Measurements from ENCODE around the gene KCNN1. TPM values are rescaled to one million over a fixed set of nuclear protein-coding genes. Genes with fewer than 3 reads are reported as not detected.
"Not testable (repeated sequence)": the region's sequence is repeated elsewhere in the genome, so short reads cannot be mapped to it uniquely, and the experiment has no call there.

The KCNN1 gene
- 0.20 TPM in 1 of 2 replicates, not detected in the other for total RNA-seq (2014; rRNA removed; shearing (Covaris generic))

DNA sequence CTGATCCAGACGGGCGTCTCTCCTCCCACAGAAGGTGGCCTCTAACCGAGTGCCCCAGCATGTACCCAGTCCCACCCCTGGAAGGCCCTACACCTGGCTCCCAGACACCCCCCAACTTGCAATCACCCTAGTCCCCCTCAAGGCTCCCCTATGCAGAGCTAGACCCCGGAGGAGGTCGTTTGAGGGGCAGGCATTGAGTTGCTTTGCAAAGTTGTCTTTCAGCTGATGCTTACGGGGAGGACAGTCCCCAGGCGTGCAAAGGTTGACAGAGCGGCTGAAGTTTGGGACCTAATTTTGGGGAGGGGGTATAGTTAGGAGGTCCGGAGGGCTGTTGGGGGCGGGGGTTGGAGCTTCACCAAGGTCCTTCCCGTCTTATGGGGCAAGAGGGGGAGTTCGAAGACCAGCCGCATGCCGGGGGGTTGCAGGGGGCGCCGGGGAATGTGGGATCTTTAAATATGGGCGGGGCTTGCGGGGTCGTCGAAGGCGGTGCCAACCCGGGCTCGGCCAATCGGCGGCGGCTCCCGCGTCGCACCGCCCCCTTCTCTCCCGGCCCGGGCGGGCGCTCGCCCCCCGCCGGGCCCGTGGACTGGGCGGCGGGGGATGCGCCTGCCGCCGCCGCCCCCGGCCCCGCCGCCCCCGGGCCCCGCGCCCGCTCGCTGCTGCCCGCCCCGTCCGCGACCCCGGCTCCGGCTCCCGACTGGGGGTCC, at the start of gene KCNN1:
Gene KCNN1 (plus strand): TSS at position 558 of the 707 bp plus-strand sequence. CDS start 6,782 bp downstream, outside the sequence.
- no peak for DNase-seq (ENCODE audit: low read depth)

DNA sequence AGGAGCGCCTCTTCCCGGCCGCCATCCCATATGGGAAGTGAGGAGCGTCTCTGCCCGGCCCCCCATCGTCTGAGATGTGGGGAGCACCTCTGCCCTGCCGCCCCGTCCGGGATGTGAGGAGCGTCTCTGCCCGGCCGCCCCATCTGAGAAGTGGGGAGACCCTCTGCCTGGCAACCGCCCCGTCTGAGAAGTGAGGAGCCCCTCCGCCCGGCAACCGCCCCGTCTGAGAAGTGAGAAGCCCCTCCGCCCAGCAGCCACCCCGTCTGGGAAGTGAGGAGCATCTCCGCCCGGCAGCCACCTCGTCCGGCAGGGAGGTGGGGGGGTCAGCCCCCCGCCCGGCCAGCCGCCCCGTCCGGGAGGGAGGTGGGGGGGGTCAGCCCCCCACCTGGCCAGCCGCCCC, 48.8 kb upstream of the KCNN1 start:
- not testable (repeated sequence) for DNase-seq (ENCODE audit: low read depth)

DNA sequence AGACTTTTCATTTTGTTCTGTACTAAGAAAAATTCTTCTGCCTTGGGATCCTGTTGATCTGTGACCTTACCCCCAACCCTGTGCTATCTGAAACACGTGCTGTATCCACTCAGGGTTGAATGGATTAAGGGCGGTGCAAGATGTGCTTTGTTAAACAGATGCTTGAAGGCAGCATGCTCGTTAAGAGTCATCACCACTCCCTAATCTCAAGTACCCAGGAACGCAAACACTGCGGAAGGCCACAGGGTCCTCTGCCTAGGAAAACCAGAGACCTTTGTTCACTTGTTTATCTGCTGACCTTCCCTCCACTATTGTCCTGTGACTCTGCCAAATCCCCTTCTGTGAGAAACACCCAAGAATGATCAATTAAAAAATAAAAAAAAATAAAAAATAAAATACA, 47.8 kb upstream of the KCNN1 start:
- not testable (repeated sequence) for DNase-seq (ENCODE audit: low read depth)

DNA sequence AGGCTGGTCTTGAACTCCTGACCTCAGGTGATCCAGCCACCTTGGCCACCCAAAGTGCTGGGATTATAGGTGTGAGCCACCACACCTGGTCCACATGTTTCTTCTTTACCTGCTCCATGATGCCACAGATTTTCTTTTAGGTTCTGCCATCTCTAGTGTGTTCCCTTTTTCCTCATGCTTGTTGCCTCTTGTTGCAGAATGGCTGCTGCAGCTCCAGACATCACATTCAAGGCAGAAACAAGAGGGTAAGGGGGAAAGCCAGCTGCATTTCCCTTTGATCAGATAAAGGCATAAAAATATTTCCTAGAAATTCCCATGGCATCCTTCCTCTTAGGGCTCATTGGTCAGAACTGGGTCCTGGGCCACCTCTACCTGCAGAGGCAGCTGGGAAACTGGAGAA, 46.4 kb upstream of the KCNN1 start:
- no peak for DNase-seq (ENCODE audit: low read depth)

DNA sequence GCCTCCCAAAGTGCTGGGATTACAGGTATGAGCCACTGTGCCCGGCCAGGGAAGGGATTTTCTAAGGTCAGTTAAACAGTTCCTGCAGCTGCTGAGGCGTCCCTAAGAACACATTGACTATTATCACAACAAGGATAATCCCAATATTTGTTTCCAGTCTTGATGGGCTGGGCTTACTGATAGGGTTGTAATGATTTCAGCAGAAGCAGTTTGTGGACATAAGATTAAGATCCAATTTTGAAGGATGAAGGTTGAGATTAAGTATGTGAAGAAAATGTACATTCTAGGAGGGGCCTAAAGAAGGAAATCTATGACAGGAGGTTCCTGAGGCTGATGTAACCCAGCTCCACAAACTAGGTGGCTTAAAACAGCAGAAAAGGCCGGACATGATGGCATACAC, 44.8 kb upstream of the KCNN1 start:
- no peak for DNase-seq (ENCODE audit: low read depth)

DNA sequence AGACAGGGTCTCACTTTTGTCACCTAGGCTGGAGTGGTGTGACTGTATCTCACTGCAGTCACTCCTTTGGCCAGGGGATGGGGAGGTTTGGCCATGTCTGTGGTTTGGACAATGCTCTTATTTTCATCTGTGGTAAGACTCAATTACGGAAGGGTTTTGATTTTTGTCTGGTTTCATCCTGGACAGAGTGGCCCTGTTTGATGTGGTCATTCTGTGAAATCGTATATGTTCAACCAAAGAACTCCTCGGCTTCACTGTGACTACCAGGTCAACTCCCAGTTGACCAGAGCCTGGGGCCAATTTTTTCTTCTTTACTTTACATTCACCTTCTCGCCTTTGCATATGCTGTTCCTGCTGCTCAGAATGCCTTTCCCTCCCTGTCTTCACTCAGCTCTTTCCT, 40.9 kb upstream of the KCNN1 start:
- peak; percentile 33 for DNase-seq (ENCODE audit: low read depth)

DNA sequence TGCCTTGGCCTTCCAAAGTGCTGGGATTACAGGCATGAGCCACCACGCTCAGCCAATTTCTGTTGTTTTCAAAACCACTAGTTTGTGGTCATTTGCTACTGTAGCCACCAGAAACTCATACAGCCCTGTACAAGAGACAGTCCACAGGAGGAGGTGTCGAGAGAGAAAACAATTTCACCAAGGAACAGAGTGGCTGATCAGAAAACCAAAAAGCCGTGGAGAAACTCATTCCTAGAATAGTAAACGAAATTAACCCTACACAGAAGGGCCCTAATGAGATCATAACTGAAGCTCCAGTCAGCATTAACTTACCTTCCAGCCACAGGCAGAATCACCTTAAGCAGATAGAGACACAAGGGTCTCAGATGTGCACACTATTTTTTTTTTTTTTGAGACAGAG, 37.9 kb upstream of the KCNN1 start:
- no peak for DNase-seq (ENCODE audit: low read depth)

DNA sequence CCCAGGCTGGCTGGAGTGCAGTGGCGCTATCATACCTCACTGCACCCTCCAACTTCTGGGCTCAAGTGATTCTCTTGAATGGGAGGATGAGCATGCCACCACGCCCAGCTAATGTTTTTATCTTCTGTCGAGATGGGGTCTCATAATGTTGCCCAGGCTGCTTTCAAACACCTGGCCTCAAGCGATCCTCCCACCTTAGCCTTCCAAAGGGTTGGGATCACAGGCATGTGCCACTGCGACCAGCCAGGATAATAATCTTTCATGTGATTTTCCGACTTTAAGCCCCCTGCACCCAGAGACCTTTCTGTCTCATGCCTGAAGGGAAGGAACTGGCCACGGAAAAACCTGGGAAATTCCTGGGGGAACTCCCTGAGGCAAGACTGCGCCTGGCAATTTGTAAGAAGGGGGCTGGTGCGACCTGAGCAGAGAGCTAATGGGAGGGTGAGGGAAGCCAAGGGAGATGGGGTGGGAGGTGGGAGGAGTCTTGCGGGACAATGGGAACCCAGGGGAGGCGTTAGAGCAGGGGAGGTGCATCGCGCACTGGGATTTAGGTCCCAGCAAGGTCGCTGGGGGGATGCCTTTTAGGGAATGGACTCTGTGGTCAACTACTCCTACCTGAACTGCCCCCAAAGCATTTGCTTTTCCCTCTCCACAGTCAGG, 35.2 kb upstream of the KCNN1 start:
- peak; percentile 31 for DNase-seq (ENCODE audit: low read depth)

DNA sequence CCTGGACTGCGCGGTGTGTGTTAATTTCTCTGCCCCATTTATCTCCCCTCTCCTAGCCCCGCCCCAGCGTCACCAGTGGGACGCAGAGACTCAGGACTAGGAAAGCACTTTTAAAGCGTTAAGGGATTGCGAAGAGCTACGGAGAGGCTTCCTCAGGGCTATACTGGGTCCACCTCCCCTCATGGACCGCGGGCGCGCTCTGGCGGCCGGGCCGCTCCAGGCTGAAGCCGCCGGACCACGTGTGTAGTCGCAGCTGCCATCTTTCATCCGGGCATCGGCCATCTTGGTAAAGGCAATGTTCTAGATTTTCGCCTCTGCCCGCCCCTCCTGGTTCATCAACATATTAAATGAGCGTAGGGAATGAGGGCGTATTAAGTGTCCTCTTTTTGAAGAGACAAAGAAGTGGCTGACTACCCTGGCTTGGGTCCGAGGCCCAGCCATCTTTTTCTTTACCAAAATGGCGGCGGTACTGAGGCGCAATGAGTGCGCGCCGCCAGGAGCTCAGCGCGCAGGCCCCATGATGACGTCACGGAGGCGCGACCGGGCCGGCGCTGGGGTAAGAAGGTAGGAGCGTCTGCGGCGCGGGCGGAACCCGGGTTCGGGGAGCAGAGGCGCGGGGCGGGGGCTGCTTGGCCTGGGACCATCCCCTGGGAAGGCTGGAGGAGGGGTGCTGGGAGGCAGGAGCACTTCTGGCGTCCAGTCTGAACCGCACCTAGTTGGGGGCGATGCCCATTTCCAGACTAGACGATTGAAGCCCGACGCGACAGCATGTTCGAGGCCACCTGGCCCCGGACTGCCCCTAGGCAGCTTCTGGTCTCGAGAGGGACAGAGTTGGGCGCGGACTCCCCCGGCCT, 34.2 kb upstream of the KCNN1 start, which contains the start of gene CCDC124:
Gene CCDC124 (plus strand): TSS at position 531 of the 854 bp plus-strand sequence. CDS start 3,406 bp downstream, outside the sequence.
- peak; percentile 86 for DNase-seq (ENCODE audit: low read depth)

DNA sequence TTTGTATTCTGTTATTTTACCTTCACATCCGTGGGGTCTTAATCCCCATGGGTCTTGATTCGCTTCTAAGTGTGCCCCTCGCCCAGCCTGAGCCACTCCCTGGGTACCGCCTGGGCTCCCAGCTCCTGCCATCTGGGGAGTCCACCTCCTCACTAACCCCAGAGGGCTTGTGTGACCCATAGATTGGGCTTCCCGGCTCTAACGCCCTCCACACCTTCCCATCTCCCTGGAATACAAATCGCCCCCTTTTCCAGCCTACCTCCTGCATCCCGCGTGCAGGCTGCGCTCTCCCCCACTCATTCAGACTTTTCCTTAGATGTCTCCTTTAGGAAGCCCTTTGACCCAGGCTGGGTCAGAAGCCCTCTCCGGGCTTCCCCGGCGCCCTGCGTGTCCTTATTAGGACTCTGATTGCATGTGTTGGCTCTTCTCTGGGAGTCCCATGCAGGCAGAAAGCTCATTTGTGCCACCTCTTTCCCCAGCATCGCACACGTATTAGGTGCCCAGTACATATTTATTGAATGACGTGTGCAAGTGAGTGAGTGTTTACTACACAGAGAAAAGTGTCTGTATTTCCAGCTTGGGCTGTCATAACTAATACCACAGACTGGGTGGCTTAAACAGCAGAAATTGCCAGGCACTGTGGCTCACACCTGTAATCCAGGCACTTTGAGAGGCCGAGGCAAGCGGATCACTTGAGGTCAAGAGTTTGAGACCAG, 33.3 kb upstream of the KCNN1 start:
- peak; percentile 39 for DNase-seq (ENCODE audit: low read depth)

DNA sequence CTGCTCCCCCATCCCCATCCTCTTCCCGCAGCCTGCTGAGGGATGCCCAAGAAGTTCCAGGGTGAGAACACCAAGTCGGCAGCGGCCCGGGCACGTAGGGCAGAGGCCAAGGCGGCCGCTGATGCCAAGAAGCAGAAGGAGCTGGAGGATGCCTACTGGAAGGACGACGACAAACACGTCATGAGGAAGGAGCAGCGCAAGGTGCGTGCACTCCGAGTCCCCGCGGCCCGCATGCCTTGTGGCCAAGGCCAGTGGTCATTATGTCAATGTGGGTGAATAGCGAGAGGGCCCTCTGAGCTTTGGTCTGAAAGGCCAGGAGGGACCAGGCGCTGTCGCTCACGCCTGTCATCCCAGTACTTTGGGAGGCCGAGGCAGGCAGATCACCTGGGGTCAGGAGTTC, 30.5 kb upstream of the KCNN1 start:
- no peak for DNase-seq (ENCODE audit: low read depth)

DNA sequence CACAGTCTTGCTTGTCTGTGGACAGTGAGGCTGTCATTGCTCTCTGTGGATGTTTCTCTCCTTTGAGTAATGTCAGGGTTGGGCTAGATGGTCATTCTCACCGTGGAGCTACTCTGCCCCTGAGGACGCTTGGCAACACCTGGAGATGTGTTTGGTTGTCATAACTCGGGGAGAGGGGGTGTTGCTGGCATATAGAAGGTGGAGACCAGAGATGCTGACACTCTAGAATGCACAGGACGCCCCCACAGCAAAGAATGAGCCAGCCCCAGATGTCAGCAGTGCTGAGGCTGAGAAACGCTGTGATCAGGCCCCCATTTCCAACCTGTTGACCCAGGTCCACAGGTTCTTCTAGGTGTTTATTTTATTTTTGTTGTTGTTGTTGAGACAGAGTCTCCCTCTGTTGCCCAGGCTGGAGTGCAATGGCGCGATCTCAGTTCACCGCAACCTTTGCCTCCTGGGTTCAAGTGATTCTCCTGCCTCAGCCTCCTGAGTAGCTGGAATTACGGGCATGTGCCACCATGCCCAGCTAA, 29.5 kb upstream of the KCNN1 start:
- no peak for DNase-seq (ENCODE audit: low read depth)

DNA sequence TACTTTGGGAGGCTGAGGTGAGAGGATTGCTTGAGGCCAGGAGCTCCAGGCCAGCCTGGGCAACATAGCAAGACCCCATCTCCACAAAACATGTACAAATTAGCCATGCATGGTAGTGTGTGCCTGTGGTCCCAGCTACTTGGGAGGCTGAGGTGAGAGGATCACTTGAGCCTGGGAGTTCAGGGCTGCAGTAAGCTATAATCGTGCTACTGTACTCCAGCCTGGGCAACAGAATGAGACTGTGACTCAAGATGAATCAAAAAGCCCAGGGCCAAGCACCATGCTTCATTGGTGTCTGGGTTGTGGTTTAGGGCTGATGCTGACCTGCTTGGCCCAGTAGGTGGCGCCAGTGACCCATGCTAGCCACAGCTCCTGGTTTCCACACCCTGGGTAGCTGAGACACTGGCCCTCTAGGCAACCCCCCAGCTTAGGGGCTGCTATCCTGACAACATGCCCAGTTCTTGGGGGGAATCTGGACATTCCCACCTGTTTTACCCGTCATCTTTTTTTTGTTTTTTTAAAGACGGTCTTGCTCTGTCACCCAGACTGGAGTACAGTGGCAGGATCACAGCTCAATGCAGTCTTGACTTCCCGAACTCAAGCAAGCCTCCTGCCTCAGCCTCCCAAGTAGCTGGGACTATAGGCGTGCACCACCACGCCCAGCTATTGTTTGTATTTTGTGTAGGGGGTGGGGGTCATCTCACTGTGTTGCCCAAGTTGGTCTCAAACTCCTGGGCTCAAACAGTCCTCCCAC, 28.6 kb upstream of the KCNN1 start:
- peak; percentile 89 for DNase-seq (ENCODE audit: low read depth)

DNA sequence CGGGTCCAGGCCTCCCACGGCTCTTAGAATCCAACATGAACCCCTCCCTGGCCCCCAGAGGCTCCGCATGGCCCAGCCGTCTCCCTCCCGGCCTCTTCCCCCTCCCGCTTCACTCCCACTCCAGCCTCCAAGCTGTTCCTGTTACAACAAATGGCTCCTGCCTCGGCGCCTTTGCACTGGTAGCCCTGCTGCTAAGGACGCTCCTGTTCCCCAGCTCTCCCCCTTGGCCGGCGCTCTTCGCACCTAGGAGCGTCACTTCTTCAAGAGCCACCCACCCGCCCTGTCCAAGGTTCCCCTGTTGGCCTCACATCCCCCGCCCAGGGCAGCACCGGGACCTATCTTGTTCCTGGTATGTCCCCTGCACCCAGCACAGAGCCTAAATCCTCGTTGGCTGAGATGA, 24.7 kb upstream of the KCNN1 start:
- no peak for DNase-seq (ENCODE audit: low read depth)

DNA sequence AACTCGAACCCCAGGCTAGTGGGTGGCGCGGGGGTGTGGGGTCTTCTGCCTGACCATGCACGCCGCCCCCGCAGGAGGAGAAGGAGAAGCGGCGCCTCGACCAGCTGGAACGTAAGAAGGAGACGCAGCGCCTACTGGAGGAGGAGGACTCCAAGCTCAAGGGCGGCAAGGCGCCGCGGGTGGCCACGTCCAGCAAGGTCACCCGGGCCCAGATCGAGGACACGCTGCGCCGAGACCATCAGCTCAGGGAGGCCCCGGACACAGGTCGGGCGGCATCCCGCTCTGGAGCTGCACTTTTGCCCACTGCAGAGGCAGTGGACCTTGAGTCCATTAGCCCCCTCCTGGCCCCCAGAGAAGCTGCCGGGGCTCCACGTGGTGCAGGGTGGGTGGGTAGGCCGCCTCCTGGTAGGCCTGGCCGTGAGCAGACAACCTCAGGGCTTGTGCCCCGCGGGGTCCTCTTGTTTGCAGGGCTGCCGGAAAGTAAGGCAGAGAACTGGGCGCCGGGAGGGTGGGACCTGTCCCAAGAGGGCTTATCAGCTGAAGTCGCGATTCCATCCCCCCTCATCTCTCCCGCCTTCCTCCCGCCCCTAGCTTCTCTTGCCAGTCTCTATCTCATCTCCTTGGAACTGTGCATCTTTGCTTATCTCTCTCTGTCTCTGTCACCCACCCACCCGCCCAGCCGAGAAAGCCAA, 24.2 kb upstream of the KCNN1 start:
- no peak for DNase-seq (ENCODE audit: low read depth)

DNA sequence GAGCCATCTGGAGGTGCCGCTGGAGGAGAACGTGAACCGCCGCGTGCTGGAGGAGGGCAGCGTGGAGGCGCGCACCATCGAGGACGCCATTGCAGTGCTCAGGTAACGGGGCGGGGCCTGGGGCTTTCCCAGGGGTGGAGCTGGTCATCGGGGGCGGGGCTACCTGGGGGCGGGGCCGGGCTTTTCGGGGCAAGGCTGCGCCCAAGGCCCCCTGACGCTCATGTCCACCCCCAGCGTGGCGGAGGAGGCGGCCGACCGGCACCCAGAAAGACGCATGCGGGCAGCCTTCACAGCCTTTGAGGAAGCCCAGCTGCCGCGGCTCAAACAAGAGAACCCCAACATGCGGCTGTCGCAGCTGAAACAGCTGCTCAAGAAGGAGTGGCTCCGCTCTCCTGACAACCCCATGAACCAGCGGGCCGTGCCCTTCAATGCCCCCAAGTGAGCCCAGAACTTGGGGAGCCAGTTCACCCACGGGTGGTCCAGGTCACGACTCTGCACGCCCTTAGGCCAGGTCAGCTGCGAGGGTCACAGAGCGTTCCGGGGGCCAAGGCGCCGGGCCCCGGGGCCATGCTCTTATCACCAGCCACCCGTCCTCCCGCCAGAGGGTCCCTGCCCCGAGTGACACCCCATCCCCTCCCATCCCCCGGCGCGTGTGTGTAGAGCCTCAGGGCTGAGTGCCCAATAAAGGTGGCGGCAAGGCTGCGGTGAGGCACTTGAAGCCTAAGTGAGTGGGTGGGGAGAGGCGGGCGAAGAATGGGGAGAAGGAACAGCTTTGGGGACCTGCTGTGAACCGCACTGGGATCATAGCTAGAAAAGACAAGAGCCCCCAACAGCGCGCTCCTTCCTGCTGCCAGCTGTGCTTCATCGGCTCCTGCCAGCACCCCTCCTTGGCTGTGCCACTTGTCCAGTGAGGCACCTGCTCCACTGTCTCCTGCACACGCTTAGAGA, 23.4 kb upstream of the KCNN1 start:
- DNase-seq (ENCODE audit: low read depth): no peak

DNA sequence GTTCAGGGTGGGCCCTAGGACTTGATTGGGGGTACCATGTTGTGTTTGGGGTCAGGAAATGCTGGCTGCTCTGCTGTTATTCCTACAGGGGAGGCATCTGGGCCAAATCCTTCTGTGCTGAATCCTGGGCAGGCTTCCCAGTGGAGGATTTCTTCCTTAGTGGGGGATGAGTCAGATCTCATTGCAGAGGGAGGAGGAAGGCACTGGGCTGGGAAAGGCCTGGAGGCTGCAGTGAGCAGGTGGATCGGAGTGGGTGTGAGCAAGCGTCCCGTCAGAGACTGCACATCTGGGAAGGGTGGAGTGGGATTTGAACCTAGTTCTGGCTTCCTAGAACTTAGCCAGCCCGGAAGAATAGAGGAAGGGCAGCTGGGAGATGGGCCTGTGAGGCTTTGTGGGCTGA, 22.6 kb upstream of the KCNN1 start:
- DNase-seq (ENCODE audit: low read depth): peak; percentile 86

DNA sequence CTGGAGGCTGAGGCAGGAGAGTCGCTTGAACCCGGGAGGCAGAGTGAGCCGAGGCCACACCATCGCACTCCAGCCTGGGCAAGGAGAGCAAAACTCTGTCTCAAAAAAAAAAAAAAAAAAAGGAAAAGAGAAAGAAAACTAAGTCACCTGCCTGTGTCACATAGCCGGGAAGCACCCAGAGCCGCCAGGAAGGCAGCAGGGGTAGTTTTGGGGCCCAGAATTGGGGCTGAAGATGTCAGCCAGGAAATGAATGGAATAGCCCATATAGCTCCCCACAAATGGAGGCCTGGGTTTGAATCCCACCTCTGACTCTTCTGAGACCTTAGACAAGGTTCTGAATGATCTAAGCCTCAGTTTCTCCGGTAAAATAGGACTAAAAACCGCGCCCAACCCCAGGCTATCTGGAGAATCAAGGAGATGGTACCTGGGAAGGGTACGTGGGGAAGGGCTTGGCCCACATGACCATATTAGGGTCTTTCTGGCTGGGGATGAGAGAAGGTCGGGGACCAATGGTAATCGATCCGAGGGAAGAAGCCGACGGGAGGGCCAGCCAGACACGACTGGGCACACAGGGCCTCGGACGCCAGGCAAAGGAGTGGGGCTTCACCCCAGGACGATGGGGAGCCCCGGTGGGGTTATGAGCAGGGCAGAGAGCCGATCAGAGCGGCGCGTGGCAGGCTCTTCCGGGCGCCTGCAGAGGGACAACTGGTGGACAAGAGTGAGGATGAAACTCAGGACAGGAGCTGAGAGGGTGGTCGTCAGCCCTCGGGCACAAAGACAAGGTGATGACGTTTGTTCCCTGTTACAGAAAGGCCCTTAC, 19.7 kb upstream of the KCNN1 start:
- peak; percentile 24 for DNase-seq (ENCODE audit: low read depth)
